Measurements from ENCODE around the gene TFAP2B.

GRCh38 chr6:50843842-50844241 lies 25.2 kb downstream of the TFAP2B start:
- TF ChIP-seq TAF1 (IDR thresholded peaks at IDR 0.05; ENCODE audit: low read depth) (no peak), CREB1 (IDR thresholded peaks at IDR 0.05; ENCODE audit: low read depth) (no peak), USF1 (IDR thresholded peaks at IDR 0.05) (no peak), RAD21 (IDR thresholded peaks at IDR 0.05; ENCODE audit: low read depth) (no peak), TEAD4 (IDR thresholded peaks at IDR 0.05) (no peak), REST (IDR thresholded peaks at IDR 0.05; ENCODE audit: low read depth) (no peak), NFIC (IDR thresholded peaks at IDR 0.05) (no peak), YY1 (IDR thresholded peaks at IDR 0.05; ENCODE audit: low read depth) (no peak), MAX (IDR thresholded peaks at IDR 0.05) (no peak), CEBPB (IDR thresholded peaks at IDR 0.05) (no peak)

Data from Ishikawa (cell line).